HG03521 (cell line): ENCODE measurements around the gene TMEM141.
A peak's percentile ranks its signal among the peaks of the same experiment; 100 is the strongest.

Source experiments
- ATAC-seq: cut with Tn5 transposase; IDR thresholded peaks from one replicate; pipeline ENCODE4 v1.9.1; 2021; ENCODE audit warnings: mild to moderate bottlenecking, moderate library complexity; ENCODE audit not compliant: unreplicated experiment

Gene TMEM141

GRCh38 chr9:136790640-136791515 is at the start of gene TMEM141:
TSS of gene TMEM141 (plus strand) at chr9:136791344. CDS start at chr9:136791371, 27 bp downstream.
- peak; percentile 83 for ATAC-seq

DNA sequence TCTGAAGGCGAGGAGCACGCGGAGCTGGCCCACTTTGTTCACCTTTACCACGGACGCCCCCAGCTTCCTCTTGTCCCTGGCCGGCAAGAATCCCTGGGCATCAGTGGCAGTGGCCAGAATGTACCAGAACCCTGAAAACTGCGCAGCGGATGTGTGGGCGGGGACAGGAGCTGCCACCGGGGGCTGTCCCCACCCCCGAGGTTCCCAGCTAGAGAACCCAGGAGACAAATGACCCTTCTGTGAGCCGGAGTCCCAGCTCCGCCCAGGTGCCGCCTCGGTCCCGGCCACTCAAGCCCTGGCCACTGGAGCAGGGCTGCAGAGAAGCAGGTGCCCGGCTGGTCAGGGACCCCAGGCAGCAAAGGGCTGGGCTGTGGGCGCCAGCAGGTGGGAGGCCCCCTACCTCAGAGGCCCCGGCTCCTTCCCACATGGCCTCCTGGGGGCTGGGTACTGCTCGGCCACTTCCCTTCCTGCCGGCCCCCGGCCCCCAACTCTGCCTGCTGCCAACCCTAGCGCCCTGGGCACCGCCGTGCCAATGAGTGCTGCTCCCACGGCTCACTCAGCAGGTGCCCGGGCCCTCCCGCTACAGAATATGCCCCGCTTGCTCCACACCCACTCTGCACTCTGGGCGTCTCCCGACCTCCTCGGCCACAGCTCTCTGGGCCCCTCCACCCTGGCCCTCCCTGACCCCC is 49.1 kb upstream of the TMEM141 start:
- no peak for ATAC-seq

DNA sequence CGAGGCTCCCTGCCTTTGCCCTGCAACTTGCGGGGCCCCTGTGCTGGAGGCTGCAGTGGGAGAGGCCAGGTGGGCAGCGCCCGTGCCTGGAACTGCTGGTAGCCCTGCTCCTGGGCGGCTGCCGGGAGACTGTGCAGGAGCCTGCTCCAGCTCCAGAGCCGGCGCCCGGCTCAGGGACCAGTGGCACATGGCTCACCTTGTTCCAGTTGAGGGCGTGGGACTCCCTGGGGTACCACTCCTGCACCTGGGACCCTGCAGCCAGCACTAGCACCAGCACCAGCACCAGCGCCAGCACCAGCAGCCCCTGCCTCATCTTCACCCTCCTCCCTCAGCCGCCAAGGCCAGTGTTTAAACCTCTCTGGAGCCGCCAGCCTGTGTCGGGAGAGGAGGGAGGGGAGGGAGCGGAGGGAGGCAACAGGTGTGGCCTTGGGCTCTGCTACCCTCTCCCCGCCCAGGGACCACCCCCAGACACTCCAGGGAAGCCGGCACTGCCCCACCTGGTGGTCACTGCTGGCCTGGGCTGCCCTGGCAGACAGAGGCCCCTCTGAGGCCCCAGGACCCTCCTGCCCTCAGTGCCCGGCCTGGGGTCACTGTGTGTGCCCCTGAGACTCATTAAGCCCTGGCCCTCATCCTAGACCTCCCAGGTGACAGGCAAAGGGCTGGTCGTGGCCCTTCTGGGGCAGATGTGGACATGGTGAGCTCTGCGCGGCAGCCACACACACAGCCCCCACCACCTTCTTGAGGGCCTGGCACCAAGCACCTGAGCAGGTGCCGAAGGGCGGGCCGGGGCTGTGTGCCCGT is 48.4 kb upstream of the TMEM141 start, which contains the start of gene LCN10:
Gene LCN10 (minus strand): TSS at position 350 of the 801 bp plus-strand sequence. CDS start 37 bp downstream, at position 313.
- no peak for ATAC-seq

DNA sequence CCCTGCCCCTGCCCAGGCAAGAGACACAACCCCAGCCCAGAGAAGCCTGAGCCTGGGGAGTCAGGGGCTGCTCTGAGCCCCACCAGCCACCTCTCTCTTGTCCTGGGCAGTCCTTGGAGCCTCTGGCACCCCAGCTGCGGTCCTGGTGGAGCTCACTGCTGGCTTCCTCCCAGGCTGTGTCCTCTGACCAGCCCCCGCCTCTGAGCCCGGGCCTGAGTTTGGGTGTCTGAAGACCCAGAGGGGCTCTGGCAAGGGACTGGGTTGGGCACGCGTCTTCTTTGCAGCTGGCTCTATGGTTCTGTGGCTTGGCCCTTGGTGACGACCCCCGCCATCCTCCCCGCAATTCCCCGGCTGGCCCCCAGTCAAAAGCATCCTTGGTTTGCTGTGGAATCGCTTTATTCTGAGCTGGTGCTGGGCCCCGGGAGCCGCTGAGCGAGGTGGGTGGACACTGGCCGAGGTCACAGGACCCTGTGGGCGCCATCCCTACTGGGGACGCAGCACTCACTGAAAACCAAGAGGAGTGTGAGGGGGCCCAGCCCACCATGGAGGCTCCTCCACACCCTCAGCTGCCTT is 47.4 kb upstream of the TMEM141 start:
- no peak for ATAC-seq

- ATAC-seq = no peak
Observed at GRCh38 chr9:136744773-136745172, 46.4 kb upstream of the TMEM141 start.

DNA sequence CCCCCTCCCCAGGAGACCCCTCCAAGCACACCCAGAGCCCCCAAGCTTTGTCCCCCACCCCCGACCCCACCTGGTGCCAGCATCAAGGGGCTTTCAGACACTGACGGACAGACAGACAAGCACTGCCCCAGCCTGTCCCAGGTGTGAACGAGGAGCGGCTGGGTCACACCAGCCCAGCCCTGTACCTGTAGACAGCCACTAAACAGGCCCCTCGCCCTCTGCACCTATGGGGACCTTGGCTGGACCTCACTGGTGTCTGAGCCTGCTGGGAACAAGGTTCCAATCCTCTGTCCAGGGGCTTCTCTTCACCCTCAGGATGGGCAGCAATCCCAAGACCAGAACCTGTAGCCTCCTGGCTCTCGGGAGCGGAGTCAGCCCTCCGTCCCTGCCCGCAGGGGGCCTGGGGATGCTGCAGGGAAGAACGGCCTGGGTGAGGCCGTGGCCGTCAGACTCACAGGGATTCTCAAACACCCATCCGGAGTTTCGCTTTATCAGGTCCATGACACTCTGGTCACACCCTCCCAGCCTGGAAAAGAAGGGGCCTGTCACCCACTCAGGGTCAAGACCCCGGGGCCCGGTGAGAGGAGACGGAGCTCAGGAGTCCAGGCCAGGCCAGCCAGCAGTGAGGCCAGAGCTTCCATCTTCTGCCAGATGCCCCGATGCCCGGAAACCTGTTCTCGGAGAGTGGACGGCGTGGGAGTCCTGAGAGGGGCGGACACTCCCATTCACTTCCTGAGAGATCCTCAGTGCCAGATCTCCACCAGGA is 45.6 kb upstream of the TMEM141 start:
- no peak for ATAC-seq

GRCh38 chr9:136746155-136746490 is 45.0 kb upstream of the TMEM141 start:
- no peak for ATAC-seq

GRCh38 chr9:136746621-136747020 is 44.5 kb upstream of the TMEM141 start:
- ATAC-seq = no peak

- ATAC-seq = no peak
Observed at GRCh38 chr9:136747161-136748060, 43.7 kb upstream of the TMEM141 start.

GRCh38 chr9:136748201-136748600 is 42.9 kb upstream of the TMEM141 start, which contains the start of gene LCN6:
TSS of gene LCN6 (minus strand) at chr9:136748525. CDS start at chr9:136748483, 42 bp downstream.
- ATAC-seq = no peak

- ATAC-seq = no peak
Observed at GRCh38 chr9:136748666-136749611, 42.2 kb upstream of the TMEM141 start.

DNA sequence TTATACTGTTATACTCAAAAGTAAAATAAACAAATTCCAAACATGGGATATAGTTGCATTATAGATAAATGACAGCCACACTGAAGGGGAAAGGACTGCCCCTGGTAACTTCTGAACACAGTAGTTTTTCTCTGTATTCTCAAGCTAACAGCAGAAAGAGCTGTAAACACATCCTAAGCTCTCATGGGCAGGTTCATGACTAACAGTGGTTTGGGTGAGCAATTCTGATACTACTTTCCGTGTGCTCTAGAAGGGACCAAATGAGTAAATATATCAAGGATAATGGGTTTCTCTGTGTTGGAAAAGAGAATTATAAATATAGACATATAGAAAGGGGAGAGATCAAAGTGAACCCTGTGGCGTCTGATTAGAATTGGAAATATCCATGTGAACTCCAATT is 40.6 kb upstream of the TMEM141 start:
- no peak for ATAC-seq

- no peak for ATAC-seq
Observed at GRCh38 chr9:136751244-136751643, 39.9 kb upstream of the TMEM141 start.

- no peak for ATAC-seq
Observed at GRCh38 chr9:136751814-136752213, 39.3 kb upstream of the TMEM141 start.

DNA sequence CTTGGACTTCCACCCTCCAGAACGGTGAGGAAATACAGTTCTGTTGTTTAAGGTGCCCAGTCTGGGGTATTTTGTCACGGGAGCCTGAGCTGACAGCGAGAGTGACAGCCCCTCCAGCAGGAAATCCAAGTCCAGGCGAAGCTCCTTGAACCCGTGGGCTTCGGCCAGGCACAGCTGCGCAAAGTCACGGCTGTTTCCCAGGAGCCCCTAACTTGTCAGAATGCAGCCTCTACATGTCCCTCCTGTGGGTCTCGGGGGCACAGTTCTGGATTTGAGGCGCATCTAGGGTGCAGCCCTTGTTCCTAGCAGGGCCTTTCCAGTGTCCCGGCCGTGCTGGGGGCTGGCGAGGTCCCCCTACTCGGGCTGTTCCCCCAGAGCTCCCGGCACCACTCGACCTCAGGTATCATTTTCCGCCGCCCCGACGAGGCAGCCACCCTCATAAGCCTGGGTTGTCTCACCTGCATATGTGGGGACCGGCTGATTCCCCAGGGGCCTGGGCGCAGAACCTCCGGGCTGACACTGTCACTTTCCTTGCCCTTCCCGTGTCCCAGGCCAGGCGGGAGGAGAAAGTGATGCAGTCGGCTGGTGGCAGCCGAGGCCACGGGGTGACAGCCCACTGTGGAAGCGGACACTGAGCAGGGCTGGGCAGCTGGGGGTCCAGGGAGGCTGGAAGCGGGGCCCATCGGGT is 37.6 kb upstream of the TMEM141 start:
- ATAC-seq = no peak

DNA sequence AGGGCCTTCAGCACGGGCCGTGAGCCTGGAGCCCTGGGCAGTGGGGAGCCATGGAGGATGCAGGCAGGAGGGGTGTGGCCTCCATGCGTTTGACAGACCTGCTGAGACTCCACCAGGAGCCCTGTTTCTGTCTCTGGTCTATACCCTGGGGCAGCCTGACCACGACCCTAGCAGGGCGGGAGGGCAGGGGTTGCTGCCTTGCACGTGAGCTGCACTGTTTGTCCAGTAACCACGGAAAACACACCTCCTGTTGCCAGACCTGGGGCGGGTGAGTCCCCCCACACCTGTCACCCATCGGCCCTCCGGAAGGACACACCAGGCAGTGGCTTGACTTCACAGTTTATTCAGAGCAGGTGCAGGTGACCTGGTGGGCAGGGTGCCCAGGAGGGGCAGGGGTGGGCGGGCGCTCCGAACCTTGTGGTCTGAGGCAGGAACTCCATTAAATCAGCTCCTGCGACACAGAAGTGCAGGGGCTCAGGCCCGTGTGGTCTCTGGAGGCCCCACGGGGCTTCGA is 37.0 kb upstream of the TMEM141 start:
- ATAC-seq = no peak

GRCh38 chr9:136754626-136755301 is 36.4 kb upstream of the TMEM141 start:
- no peak for ATAC-seq
